Activated naive CD8-positive, alpha-beta T cell treated with anti-CD3 and anti-CD28 coated beads, Interleukin-2, amount 50 U/mL, for 24 hours (primary cell): ENCODE data around the gene NRP2.

ENCODE experiments used
- ATAC-seq: fragments of 150-1000 bp; cut with Tn5 transposase; one replicate; pipeline ENCODE4 v1.10.0; 2021
- DNase-seq: peaks from one replicate; pipeline ENCODE4 v3.0.0; 2021
- H3K27ac Mint-ChIP-seq: one replicate; pipeline ENCODE4 v1.8.0; 2021; ENCODE audit warnings: mild to moderate bottlenecking, mixed read lengths
- H3K27me3 Mint-ChIP-seq: one replicate; pipeline ENCODE4 v1.8.0; 2021; ENCODE audit warnings: mixed read lengths
- H3K36me3 Mint-ChIP-seq: one replicate; pipeline ENCODE4 v1.8.0; 2021; ENCODE audit warnings: low read depth, mixed read lengths
- H3K4me1 Mint-ChIP-seq: one replicate; pipeline ENCODE4 v1.8.0; 2021; ENCODE audit warnings: mixed read lengths
- H3K4me3 Mint-ChIP-seq: one replicate; pipeline ENCODE4 v1.8.0; 2021; ENCODE audit warnings: mild to moderate bottlenecking, moderate library complexity, mixed read lengths
- H3K9me3 Mint-ChIP-seq: one replicate; pipeline ENCODE4 v1.8.0; 2021; ENCODE audit warnings: mixed read lengths

Gene NRP2

DNA sequence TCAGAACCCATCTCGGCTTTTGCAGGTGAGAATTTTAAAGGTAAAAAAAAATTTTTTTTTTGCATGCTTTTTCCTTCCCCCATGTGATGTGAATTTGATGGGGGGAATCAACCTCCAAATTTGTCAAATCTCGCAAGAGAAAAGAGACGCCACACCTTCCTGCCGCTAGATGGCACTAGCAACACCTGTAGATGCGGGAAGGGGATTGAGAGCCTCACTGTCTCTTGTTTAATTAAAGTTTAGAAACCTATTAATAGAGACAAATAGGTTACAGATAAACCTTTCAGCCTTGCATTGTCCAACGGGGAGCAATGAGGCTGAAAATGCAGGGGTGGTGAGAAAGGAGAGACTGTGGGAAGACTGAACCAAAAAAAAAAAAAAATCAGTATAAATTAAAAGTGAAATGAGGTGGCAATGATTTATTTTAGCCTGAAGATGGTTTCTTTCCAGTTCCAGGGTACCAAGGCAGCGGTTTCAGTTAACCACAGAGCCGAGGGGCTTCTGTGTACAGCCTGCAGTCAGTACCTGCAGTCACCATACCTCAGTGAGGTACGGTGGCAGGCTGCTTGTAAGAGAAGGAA lies 84.6 kb downstream of the NRP2 start:
- Mint-ChIP-seq H3K9me3 (no peaks in the 10 kb centered on the region), H3K4me3 (no peak overlapping the region), H3K4me1 (peaks cover 13% of the 10 kb centered on the region), H3K36me3 (no peaks in the 10 kb centered on the region), H3K27me3 (peaks cover 41% of the 10 kb centered on the region), H3K27ac (no peak overlapping the region)
- ATAC-seq: no peak
- peak; percentile 60 for DNase-seq

DNA sequence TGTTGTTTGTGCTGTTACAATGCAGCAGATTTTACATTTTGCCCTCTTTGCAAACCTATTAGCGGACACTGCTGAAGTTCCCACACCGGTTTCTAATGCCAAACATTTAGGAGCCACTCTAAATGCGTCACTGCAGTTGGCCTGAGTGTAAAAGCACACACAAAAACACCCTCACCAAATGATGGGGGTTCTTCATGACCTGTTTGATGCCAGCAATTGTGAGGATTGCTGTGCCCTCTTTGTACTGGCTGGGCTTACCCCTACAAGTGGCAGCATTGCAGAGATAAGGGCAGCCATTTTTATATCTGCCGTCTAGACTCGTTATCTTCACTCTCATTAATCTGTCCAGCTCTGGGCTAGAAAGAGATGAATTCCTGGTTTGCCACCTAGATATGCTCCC lies 85.3 kb downstream of the NRP2 start:
- peaks cover 13% of the 10 kb centered on the region for H3K4me1 Mint-ChIP-seq
- ATAC-seq: no peak
- peaks cover 36% of the 10 kb centered on the region for H3K27me3 Mint-ChIP-seq
- no peak overlapping the region for H3K4me3 Mint-ChIP-seq
- no peaks in the 10 kb centered on the region for H3K36me3 Mint-ChIP-seq
- no peaks in the 10 kb centered on the region for H3K9me3 Mint-ChIP-seq
- DNase-seq: no peak
- no peak overlapping the region for H3K27ac Mint-ChIP-seq

DNA sequence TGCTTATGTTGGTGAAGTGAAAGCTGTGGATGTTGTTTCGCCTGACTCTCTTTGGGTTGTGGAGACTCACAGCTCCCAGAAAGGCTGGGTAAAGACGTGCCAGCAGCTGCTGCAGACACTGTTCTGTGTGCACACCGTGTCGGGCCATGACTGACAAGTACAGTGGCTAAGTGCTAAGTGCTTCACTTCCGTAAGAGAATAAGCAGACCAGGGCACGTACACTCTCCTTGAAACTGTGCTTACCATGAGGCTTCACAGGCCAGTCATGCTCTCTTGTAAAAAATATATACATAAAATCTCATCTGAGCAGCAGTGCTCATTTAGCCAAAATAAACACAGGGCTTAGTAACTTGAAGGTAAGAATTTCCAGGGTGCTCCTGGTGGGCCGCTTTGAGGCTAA lies 86.0 kb downstream of the NRP2 start:
- peaks cover 9% of the 10 kb centered on the region for H3K4me1 Mint-ChIP-seq
- no peak for ATAC-seq
- no peak for DNase-seq
- no peaks in the 10 kb centered on the region for H3K9me3 Mint-ChIP-seq
- H3K4me3 Mint-ChIP-seq: no peak overlapping the region
- H3K27ac Mint-ChIP-seq: no peak overlapping the region
- no peaks in the 10 kb centered on the region for H3K36me3 Mint-ChIP-seq
- peaks cover 37% of the 10 kb centered on the region for H3K27me3 Mint-ChIP-seq

DNA sequence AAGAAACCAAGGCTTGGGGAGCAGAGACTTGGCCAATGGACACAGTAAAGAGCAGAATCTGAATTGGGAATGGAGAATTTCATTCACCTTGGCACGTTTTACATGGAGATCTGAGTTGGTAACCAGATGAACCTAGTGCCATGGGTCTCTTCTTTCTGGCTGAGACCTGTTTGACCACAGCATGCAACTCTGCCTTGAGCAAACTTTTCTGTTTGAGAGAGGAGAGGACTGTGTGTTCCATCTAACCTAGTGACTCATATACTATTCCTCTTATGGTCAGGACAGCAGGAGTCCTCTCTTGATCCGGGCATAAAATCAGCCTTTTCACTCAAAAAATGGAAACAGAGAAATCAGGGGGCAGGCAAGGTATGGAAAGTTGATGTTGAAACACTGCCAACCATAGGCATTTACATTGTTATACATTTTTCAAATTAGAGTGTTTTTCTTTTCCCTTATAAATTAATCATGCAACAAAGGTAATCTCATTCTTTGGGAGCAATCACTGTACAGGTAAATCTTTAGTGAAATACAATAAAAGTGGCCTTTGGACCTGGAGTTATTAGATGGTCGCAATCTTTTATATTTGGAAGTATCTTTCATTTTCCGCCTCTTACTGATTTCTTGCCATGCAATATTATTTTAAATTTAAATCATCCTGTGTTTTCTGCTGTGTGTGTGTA lies 86.7 kb downstream of the NRP2 start:
- H3K36me3 Mint-ChIP-seq: no peaks in the 10 kb centered on the region

DNA sequence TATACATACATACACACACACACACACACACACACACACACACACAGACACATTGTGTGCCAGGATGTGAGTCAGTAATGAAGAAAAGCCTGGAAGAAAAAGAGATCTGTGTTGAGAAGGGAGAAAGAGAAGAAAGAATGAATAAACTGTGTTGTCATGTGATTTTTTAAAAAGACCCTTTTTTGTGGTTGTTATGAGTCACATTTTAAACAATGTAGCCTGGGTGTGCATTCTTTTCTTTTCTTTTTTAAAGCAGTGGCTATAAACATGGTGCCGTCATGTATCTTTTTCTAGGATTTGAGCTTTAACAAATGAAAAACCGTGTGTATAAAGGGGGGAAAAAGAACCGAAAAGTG lies 87.2 kb downstream of the NRP2 start:
- Mint-ChIP-seq H3K9me3 (no peaks in the 10 kb centered on the region), H3K27me3 (peaks cover 29% of the 10 kb centered on the region), H3K36me3 (no peaks in the 10 kb centered on the region), H3K27ac (no peak overlapping the region), H3K4me3 (no peak overlapping the region), H3K4me1 (peaks cover 9% of the 10 kb centered on the region)
- DNase-seq (no peak), ATAC-seq (no peak)

More for the DNA sequence above, 86.7 kb downstream of the NRP2 start:
- Mint-ChIP-seq H3K4me1 (peaks cover 9% of the 10 kb centered on the region), H3K9me3 (no peaks in the 10 kb centered on the region), H3K27ac (no peak overlapping the region), H3K27me3 (peaks cover 34% of the 10 kb centered on the region), H3K4me3 (no peak overlapping the region)
- no peak for ATAC-seq
- DNase-seq: no peak

DNA sequence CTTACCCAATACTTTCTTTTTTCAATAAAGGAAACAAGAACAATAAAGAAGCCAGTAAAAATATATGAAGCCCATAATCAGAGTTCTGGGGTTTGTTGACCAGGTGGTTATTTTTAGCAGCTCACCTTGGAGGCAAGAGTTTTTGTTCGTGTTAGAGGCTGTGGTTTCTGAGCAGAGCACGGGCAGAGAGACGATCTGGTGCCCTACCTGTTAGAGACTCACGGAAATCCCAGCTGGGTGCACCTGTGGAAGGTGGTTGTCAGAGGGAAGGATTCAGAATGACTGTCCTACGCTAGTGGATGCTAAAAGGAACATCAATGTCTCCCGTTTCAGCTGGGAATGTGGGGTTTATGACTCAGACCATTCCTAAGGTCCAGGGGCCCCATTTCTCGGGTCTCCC lies 87.6 kb downstream of the NRP2 start:
- ATAC-seq (no peak), DNase-seq (no peak)
- Mint-ChIP-seq H3K27ac (no peak overlapping the region), H3K27me3 (peaks cover 26% of the 10 kb centered on the region), H3K4me1 (peaks cover 9% of the 10 kb centered on the region), H3K4me3 (no peak overlapping the region), H3K9me3 (no peaks in the 10 kb centered on the region), H3K36me3 (no peaks in the 10 kb centered on the region)

DNA sequence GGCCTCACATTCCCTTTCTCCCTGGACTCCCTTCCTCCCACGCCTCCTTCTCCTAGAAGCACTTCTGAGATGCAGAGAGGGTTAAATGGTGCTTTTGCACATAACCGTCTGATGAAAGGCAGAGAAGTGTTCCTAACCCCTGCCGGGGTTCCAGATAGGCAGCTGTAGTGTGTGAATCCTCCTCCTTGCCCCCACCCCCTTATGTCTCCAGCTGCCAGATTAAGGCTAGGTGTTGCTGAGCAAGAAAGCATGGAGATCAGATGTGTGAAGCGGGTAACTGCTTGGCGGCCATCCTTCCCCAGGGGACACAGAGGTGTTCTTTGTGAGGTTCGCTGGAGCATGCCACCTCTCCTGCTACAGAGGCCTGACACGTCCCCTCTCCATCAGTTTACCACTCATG lies 88.3 kb downstream of the NRP2 start:
- H3K27ac Mint-ChIP-seq: no peak overlapping the region
- DNase-seq (no peak), ATAC-seq (no peak)
- H3K4me3 Mint-ChIP-seq: no peak overlapping the region
- no peaks in the 10 kb centered on the region for H3K9me3 Mint-ChIP-seq
- peaks cover 21% of the 10 kb centered on the region for H3K27me3 Mint-ChIP-seq
- H3K36me3 Mint-ChIP-seq: no peaks in the 10 kb centered on the region
- H3K4me1 Mint-ChIP-seq: peaks cover 9% of the 10 kb centered on the region

DNA sequence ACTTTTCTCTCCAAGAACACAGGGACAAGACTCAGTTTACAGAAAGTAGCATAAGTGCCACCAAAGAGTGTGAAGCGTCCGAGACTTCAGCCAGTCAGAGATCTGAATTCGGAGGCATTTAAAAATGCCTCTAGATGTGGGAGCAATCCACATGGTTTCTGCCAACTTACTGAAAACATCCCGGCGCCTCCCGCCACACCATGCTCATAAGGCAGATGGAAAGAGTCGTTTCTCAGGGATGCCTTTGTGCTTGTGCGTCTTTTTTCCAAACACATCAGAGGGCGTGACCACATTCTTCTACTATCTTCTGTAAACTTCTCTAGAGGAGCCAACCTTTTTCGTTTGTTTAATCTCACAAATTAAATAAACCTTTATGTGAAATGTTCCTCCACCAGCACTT lies 88.7 kb downstream of the NRP2 start:
- Mint-ChIP-seq H3K4me1 (peaks cover 9% of the 10 kb centered on the region), H3K27ac (no peak overlapping the region), H3K36me3 (no peaks in the 10 kb centered on the region), H3K9me3 (no peaks in the 10 kb centered on the region), H3K27me3 (peaks cover 16% of the 10 kb centered on the region), H3K4me3 (no peak overlapping the region)
- DNase-seq (no peak), ATAC-seq (no peak)

DNA sequence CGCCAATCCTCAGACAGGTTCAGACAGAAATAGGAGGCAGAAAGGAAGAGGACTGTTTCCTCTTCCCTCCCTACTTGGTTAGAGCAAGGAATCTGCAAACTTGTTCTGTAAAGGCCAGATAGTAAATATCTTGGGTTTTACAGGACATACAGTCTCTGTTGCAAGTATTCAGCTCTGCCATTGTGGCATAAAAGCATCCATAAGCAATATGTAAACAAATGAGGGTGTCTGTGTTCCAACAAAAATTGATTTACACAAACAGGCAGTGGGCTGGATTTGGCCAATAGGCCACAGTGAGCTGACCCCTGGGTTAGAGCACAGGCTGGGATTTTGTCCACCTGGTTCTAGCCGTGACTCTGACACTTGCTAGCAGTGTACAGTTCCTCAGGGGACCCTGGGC lies 89.4 kb downstream of the NRP2 start:
- DNase-seq (no peak), ATAC-seq (no peak)
- H3K27me3 Mint-ChIP-seq: peaks cover 15% of the 10 kb centered on the region
- H3K36me3 Mint-ChIP-seq: no peaks in the 10 kb centered on the region
- H3K4me1 Mint-ChIP-seq: peaks cover 9% of the 10 kb centered on the region
- no peak overlapping the region for H3K4me3 Mint-ChIP-seq
- no peak overlapping the region for H3K27ac Mint-ChIP-seq
- H3K9me3 Mint-ChIP-seq: no peaks in the 10 kb centered on the region

DNA sequence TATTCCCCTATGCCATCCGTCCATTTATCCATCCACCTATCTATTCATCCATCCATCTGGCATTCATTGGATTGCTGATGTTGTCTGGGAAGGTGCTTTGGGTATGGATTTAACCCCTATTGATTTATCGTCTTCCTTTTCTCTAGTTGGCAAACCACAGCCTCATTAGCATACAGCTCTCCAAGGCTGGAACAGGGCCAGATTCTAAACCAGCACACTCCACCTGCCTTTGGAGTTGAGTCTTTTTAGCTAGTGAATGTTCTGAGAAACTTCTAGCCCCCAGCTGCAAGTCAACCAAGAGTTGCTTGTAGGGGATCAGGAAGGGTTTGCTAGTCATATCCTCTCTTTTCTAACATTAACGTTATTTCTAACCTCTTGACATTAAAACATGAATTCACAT lies 90.7 kb downstream of the NRP2 start:
- no peaks in the 10 kb centered on the region for H3K36me3 Mint-ChIP-seq
- peaks cover 12% of the 10 kb centered on the region for H3K27me3 Mint-ChIP-seq
- ATAC-seq (no peak), DNase-seq (no peak)
- peaks cover 7% of the 10 kb centered on the region for H3K4me1 Mint-ChIP-seq
- H3K4me3 Mint-ChIP-seq: no peak overlapping the region
- no peaks in the 10 kb centered on the region for H3K9me3 Mint-ChIP-seq
- H3K27ac Mint-ChIP-seq: no peak overlapping the region

DNA sequence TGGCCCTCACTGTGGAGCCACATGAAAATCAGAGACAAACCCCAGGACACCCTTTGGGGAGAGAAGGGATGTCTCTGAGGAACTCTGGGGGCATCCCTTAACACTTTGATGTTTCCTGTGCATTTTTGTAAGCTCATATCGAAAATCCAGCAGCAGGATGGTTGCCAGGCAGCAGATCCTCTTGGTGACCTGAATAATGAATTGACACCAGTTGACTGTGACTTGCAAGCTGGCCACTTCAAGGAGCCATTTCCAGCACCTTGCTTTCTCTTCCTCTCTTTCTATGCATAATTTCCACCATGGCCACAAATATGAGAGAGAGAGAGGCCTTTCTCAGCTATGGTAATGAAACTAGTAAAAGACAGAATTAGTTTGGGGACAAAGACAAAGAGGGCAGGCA lies 91.7 kb downstream of the NRP2 start:
- DNase-seq (no peak), ATAC-seq (no peak)
- peaks cover 12% of the 10 kb centered on the region for H3K27me3 Mint-ChIP-seq
- H3K9me3 Mint-ChIP-seq: no peaks in the 10 kb centered on the region
- H3K36me3 Mint-ChIP-seq: no peaks in the 10 kb centered on the region
- no peak overlapping the region for H3K4me3 Mint-ChIP-seq
- H3K27ac Mint-ChIP-seq: no peak overlapping the region
- H3K4me1 Mint-ChIP-seq: peaks cover 7% of the 10 kb centered on the region

DNA sequence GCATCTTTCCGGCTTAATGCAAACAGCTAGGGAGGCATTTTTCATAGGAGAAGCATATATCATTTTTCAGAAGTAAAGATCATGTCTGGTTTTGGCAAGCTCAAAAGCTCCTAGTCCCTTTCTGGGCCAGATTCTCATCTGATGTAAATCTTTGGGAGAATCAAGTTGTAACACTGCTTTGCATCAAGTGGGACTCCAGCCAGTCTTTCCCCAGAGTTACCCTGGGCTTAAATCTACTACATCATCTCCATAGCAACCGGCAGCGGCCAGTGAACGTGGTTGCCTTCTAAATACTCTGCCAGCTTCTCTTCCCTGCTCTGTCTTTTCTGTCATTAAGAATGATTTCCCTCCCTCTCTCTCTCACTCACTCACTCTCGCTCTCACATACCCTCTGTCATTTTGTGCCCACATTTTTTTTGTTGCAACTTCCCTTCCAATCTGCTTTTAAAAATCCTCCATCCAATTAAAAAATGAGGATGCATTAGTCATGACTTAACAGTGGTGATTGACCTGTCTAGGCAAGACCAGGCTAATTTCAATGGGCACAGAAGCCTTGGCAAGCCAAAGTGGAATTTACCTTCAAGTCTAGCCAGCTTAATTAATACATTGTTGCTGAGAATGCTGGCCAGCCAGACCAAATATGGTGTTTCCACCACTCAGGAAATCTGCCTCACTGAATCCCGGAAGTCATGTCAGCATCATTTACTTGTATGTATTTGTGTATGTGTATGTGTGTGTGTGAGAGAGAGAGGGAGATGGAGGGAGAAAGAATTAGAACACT lies 93.0 kb downstream of the NRP2 start:
- H3K4me3 Mint-ChIP-seq: no peak overlapping the region
- no peaks in the 10 kb centered on the region for H3K9me3 Mint-ChIP-seq
- peaks cover 11% of the 10 kb centered on the region for H3K27me3 Mint-ChIP-seq
- H3K36me3 Mint-ChIP-seq: no peaks in the 10 kb centered on the region
- H3K4me1 Mint-ChIP-seq: no peaks in the 10 kb centered on the region
- no peak for DNase-seq
- no peak overlapping the region for H3K27ac Mint-ChIP-seq
- ATAC-seq: no peak

DNA sequence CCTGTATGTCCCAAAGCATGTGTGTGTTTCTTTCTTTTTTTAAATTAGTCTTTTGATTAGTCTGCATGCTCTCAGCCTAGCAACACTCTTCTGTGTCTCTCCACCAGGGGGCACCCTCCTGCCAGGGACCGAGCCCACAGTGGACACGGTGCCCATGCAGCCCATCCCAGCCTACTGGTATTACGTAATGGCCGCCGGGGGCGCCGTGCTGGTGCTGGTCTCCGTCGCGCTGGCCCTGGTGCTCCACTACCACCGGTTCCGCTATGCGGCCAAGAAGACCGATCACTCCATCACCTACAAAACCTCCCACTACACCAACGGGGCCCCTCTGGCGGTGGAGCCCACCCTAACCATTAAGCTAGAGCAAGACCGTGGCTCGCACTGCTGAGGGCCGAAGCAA lies 93.8 kb downstream of the NRP2 start:
- H3K36me3 Mint-ChIP-seq: no peaks in the 10 kb centered on the region
- peak; percentile 51 for DNase-seq
- no peak overlapping the region for H3K4me3 Mint-ChIP-seq
- no peaks in the 10 kb centered on the region for H3K9me3 Mint-ChIP-seq
- no peak overlapping the region for H3K27ac Mint-ChIP-seq
- peaks cover 8% of the 10 kb centered on the region for H3K27me3 Mint-ChIP-seq
- peak; percentile 42 for ATAC-seq
- peaks cover 6% of the 10 kb centered on the region for H3K4me1 Mint-ChIP-seq

DNA sequence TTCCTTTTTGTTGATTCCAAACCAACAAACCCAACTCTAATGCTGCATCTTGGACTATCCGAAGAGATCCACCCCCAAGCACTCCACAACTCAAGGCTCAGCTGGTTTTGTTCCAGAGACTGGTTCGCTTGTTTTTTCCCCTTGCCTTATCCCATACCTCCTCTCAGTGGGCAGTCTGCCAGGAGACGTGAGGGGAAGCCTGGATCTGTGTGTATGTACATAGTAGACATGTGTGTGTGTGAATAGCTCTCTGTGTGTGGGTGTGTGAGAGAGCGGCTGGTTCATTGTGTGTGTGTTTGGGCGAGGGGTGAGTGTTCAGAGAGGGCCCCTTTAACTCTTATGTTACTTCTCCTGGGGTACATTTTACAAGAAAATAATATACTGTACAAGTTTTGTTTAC lies 94.4 kb downstream of the NRP2 start:
- peaks cover 10% of the 10 kb centered on the region for H3K4me1 Mint-ChIP-seq
- H3K36me3 Mint-ChIP-seq: no peaks in the 10 kb centered on the region
- ATAC-seq (no peak), DNase-seq (no peak)
- H3K4me3 Mint-ChIP-seq: no peak overlapping the region
- peaks cover 7% of the 10 kb centered on the region for H3K27me3 Mint-ChIP-seq
- no peaks in the 10 kb centered on the region for H3K9me3 Mint-ChIP-seq
- no peak overlapping the region for H3K27ac Mint-ChIP-seq

DNA sequence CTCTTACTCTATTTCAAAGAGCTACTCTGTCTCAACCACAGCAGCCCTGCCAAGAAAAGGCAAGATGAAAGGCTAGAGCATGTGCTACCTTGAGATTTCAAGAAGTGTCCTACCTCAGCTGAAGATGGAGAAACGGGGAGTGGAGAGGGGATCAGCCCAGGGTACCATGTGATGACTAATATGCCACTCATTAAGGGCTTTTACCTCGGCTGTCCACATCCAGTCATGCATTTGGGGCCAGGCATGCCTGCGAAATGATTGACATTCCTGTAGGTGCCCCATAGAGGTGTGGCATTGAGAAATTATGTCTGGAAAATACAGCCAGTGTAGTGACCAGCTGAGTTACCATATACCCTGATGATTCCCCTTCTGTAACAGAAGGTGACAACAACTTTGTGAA lies 96.1 kb downstream of the NRP2 start:
- no peak for DNase-seq
- H3K9me3 Mint-ChIP-seq: no peaks in the 10 kb centered on the region
- peaks cover 2% of the 10 kb centered on the region for H3K27me3 Mint-ChIP-seq

More for the DNA sequence above, 96.1 kb downstream of the NRP2 start:
- no peak for ATAC-seq
- no peak overlapping the region for H3K4me3 Mint-ChIP-seq
- no peak overlapping the region for H3K27ac Mint-ChIP-seq
- H3K36me3 Mint-ChIP-seq: no peaks in the 10 kb centered on the region
- H3K4me1 Mint-ChIP-seq: peaks cover 10% of the 10 kb centered on the region
